Activated CD8-positive, alpha-beta T cell treated with anti-CD3 and anti-CD28 coated beads for 36 hours (primary cell): ENCODE data around the gene STXBP2. TPM values are rescaled to one million over a fixed set of nuclear protein-coding genes. Genes with fewer than 3 reads are reported as not detected.
A peak's percentile ranks its signal among the peaks of the same experiment; 100 is the strongest.

ENCODE experiments used
- ATAC-seq: fragments of 200-7000 bp; cut with Tn5 transposase; one replicate; pipeline ENCODE4 v1.10.0; 2021; ENCODE audit warnings: mild to moderate bottlenecking, moderate library complexity
- CTCF ChIA-PET: fragments of 350-600 bp; sonication (Branson Sonifier 250); formaldehyde crosslinking; loops from one replicate; lab custom pipeline; 2021; ENCODE audit warnings: antibody characterized with exemption; lab: Charles Lee
- POLR2A ChIA-PET: fragments of 350-600 bp; sonication (Branson Sonifier 250); formaldehyde crosslinking; loops from one replicate; lab custom pipeline; 2021; ENCODE audit warnings: antibody characterized with exemption; lab: Charles Lee
- DNase-seq: peaks from one replicate; pipeline ENCODE4 v3.0.0-alpha.2; 2020
- H3K27ac Mint-ChIP-seq: one replicate; pipeline ENCODE4 v1.8.0; 2021; ENCODE audit warnings: mild to moderate bottlenecking, mixed read lengths
- H3K27me3 Mint-ChIP-seq: one replicate; pipeline ENCODE4 v1.8.0; 2021; ENCODE audit warnings: mixed read lengths
- H3K36me3 Mint-ChIP-seq: one replicate; pipeline ENCODE4 v1.8.0; 2021; ENCODE audit warnings: low read depth, mixed read lengths
- H3K4me1 Mint-ChIP-seq: one replicate; pipeline ENCODE4 v1.8.0; 2021; ENCODE audit warnings: low read depth, mixed read lengths
- H3K4me3 Mint-ChIP-seq: one replicate; pipeline ENCODE4 v1.8.0; 2021; ENCODE audit warnings: mild to moderate bottlenecking, moderate library complexity, mixed read lengths
- H3K9me3 Mint-ChIP-seq: one replicate; pipeline ENCODE4 v1.8.0; 2021; ENCODE audit warnings: mixed read lengths
- CTCF ChIP-seq: fragments of 200-600 bp; IDR thresholded peaks from one replicate; pipeline ENCODE4 v1.8.0; 2022; ENCODE audit warnings: antibody characterized with exemption, mild to moderate bottlenecking
- intact Hi-C: fragments of 100-400 bp; cut with micrococcal nuclease; formaldehyde crosslinking; loops from one replicate; pipeline ENCODE4 v1.10.0; 2022
- total RNA-seq, 2 experiments: library from RNA; stranded (reverse); gene quantifications; one replicate each; pipeline ENCODE4 v1.2.3, GENCODE V29; 2021

The STXBP2 gene
- total RNA-seq, 2 experiments from 2014 or later, result 96.4 to 99.2 TPM

DNA sequence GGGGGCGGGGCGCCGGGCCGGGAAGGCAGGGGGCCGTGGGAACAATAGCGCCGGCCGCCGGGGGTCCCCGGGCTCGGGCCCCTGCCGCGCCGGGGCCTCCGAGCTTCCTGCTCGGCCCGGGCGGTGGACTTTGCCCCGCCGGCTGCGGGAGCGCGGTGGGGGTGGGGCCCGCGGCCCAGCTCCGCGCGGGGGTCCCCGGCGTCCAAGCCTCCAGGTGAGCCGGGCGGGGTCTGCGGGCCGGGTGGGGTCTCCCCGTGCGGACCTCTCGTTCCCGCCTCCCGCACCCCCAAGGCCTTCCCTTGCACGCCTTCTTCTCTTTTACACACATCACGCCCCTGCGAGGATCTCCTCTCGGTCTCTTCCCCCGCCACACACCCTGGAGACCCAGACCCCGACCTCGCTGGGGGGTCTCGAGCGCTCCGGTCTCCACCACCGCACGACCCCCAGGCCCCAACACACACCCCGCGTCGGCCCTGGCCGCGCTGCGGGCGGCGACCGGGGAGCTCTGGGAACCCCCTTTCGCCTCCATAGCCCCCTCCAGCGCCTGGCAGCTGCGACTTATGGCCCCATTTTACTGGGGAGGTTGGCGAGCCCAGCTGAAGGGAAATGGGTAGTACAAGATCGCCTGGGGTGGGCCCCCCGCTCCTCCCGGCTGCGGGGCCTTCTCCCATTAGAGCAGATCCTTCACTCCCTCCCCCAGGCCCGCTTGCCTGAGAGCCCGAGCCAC, 40.5 kb upstream of the STXBP2 start:
- ChIA-PET CTCF (interaction anchor here (1.0 to 2.5 kb wide), 3 partner anchors 11 to 85 kb away, joined by 3 to 17 read pairs (median 10); partner anchors contain the start of gene TRAPPC5), POLR2A (interaction anchor here (0.6 to 0.9 kb wide), 4 partner anchors 33 to 255 kb away, joined by 3 read pairs; partner anchors contain the start of genes PET100 and XAB2)
- Mint-ChIP-seq H3K9me3 (peaks cover 3% of the 10 kb centered on the region), H3K4me1 (peaks cover 7% of the 10 kb centered on the region), H3K4me3 (peak overlapping the region; percentile 56), H3K27me3 (peaks cover 30% of the 10 kb centered on the region), H3K27ac (no peak overlapping the region), H3K36me3 (no peaks in the 10 kb centered on the region)
- intact Hi-C loops, result no loop called here
- ATAC-seq (no peak), DNase-seq (peak; percentile 22)
- peak; percentile 15 for TF ChIP-seq CTCF

DNA sequence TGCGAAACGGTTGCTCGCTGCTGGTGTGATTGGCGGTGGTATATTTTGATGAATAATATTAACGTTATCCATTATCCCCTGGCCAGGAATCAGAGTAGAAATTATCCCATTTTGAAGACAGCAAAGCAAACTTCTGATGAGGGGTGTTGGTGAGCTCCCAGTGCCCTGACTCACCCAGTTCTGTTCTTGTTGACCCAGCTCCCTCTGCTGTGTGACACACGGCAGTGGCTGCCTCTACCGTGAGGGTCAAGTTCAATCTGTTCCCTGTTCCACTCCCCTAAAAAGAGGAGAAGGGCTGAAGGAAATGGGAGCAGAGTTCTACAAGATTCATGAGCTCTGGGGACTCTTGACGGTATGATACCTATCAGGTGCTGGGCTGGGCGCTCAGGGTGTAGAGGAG, 39.2 kb upstream of the STXBP2 start:
- intact Hi-C loops, result no loop called here
- no peaks in the 10 kb centered on the region for H3K36me3 Mint-ChIP-seq
- H3K4me1 Mint-ChIP-seq, result peaks cover 7% of the 10 kb centered on the region
- no peak for DNase-seq
- ATAC-seq, result no peak
- no peak overlapping the region for H3K4me3 Mint-ChIP-seq
- peaks cover 31% of the 10 kb centered on the region for H3K27me3 Mint-ChIP-seq
- POLR2A ChIA-PET, result interaction anchor here (1.6 kb wide), 1 partner anchor 29 kb away, joined by 3 read pairs; no protein-coding TSS in a partner anchor
- H3K9me3 Mint-ChIP-seq, result peaks cover 3% of the 10 kb centered on the region
- TF ChIP-seq CTCF, result no peak
- no peak overlapping the region for H3K27ac Mint-ChIP-seq
- CTCF ChIA-PET, result interaction anchor here (1.0 to 2.5 kb wide), 3 partner anchors 29 to 306 kb away, joined by 4 to 17 read pairs (median 10); partner anchors contain the start of genes MAP2K7 and TRAPPC5

DNA sequence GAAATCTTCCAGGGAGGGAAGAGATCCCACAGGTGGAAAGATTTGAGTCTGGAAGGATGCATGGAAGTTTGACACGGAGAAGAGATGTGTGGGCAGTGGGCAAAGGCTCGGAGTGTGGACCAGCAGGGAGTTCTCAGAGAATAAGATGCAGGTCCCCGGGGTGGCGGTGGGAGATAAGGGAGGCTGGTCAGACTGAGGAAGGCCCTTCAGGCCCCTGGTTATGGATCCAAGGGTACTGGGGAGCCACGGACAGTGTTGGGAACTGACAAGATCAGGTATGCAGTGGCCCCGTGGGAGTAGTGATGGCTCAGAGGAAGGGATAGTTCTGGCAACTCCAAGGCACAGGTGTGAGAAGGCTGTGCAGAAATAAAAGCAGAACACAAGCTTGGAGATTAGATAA, 38.7 kb upstream of the STXBP2 start:
- POLR2A ChIA-PET, result interaction anchor here (1.6 kb wide), 1 partner anchor 28 kb away, joined by 3 read pairs; no protein-coding TSS in a partner anchor
- H3K4me1 Mint-ChIP-seq, result peaks cover 7% of the 10 kb centered on the region
- no peak for DNase-seq
- TF ChIP-seq CTCF, result no peak
- no peaks in the 10 kb centered on the region for H3K36me3 Mint-ChIP-seq
- peaks cover 29% of the 10 kb centered on the region for H3K27me3 Mint-ChIP-seq
- ATAC-seq, result no peak
- intact Hi-C loops, result no loop called here
- H3K27ac Mint-ChIP-seq, result no peak overlapping the region
- CTCF ChIA-PET, result interaction anchor here (1.0 to 2.5 kb wide), 3 partner anchors 30 to 305 kb away, joined by 4 to 17 read pairs (median 10); partner anchors contain the start of genes MAP2K7 and TRAPPC5
- H3K9me3 Mint-ChIP-seq, result peaks cover 3% of the 10 kb centered on the region
- H3K4me3 Mint-ChIP-seq, result no peak overlapping the region

- no peak for ATAC-seq
Observed at GRCh38 chr19:7600721-7601120, 36.2 kb upstream of the STXBP2 start.

More at GRCh38 chr19:7600721-7601120, 36.2 kb upstream of the STXBP2 start:
- no peak overlapping the region for H3K27ac Mint-ChIP-seq
- peaks cover 20% of the 10 kb centered on the region for H3K27me3 Mint-ChIP-seq
- H3K4me1 Mint-ChIP-seq, result peaks cover 4% of the 10 kb centered on the region
- POLR2A ChIA-PET, result no interaction called here
- H3K9me3 Mint-ChIP-seq, result peaks cover 3% of the 10 kb centered on the region
- H3K36me3 Mint-ChIP-seq, result no peaks in the 10 kb centered on the region
- TF ChIP-seq CTCF, result no peak
- no peak overlapping the region for H3K4me3 Mint-ChIP-seq
- CTCF ChIA-PET, result no interaction called here
- intact Hi-C loops, result no loop called here
- peak; percentile 30 for DNase-seq
